Chondrocyte (in vitro differentiated cells): ENCODE results near the gene SLC29A3. TPM values are rescaled to one million over a fixed set of nuclear protein-coding genes. Genes with fewer than 3 reads are reported as not detected.

Source experiments
- DNase-seq: peaks from one replicate; pipeline ENCODE4 v3.0.0; 2021; ENCODE audit warnings: mixed read lengths, low spot score
- H3K27ac Mint-ChIP-seq: one replicate; pipeline ENCODE4 v1.8.0; 2021; ENCODE audit warnings: mild to moderate bottlenecking, moderate library complexity, mixed read lengths; ENCODE audit not compliant: unreplicated experiment
- H3K27me3 Mint-ChIP-seq: 2 replicates; pipeline ENCODE4 v1.8.0; 2021; ENCODE audit warnings: low read depth, mixed read lengths
- H3K36me3 Mint-ChIP-seq: 2 replicates; pipeline ENCODE4 v1.8.0; 2021; ENCODE audit warnings: low read depth, mixed read lengths
- H3K4me1 Mint-ChIP-seq: 2 replicates; pipeline ENCODE4 v1.8.0; 2021; ENCODE audit warnings: low read depth, mild to moderate bottlenecking, mixed read lengths
- H3K4me3 Mint-ChIP-seq: one replicate; pipeline ENCODE4 v1.8.0; 2021; ENCODE audit warnings: mild to moderate bottlenecking, moderate library complexity, mixed read lengths; ENCODE audit not compliant: unreplicated experiment
- H3K9me3 Mint-ChIP-seq: 2 replicates; pipeline ENCODE4 v1.8.0; 2021; ENCODE audit warnings: low read depth, mixed read lengths
- total RNA-seq: library from RNA; stranded (reverse); gene quantifications from 3 replicates; pipeline ENCODE4 v1.2.1, GENCODE V29; 2021
- TF ChIP-seq, protein P1 (sequence below): fragments of 200-600 bp; sonication (generic); IDR thresholded peaks from 2 replicates; pipeline ENCODE4 v1.5.0; 2021; ENCODE audit warnings: antibody characterized with exemption, mild to moderate bottlenecking, moderate library complexity

The SLC29A3 gene
- total RNA-seq, 1 donor from 2014 or later, result 3.8 TPM

DNA sequence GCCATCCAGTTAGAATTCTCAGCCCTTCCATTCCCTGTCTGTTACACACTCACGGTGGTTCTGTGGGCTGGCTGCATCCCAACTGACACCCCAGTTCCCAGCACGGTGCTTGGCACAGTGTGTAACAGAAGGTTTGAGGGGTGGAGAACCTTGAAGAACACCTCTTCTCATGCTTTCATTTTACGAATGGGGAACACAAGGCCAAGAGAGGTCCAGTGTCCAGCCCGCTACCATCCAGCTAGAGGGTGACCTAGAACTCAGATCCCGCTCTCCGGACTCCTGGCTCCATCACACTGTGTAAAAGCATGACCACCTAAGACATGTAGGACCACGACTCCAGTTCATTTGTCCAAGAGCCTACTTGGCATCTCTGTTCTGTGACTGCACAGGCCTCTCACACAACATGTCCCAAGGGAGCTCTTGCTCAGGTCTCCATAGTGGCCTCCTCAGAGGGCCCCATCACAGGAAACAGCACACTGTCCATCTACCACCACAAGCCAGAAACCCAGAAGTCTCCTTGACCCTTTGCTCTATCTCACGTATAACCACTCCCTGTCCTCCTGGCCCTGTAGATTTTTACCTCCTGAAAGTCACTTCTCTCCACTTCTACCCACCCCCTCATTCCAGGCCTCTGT is 74.9 kb downstream of the SLC29A3 start:
- H3K27me3 Mint-ChIP-seq, result peaks cover 72% of the 10 kb centered on the region
- no peaks in the 10 kb centered on the region for H3K36me3 Mint-ChIP-seq
- no peak overlapping the region for H3K4me3 Mint-ChIP-seq
- H3K27ac Mint-ChIP-seq, result no peak overlapping the region
- TF ChIP-seq, protein P1, sequence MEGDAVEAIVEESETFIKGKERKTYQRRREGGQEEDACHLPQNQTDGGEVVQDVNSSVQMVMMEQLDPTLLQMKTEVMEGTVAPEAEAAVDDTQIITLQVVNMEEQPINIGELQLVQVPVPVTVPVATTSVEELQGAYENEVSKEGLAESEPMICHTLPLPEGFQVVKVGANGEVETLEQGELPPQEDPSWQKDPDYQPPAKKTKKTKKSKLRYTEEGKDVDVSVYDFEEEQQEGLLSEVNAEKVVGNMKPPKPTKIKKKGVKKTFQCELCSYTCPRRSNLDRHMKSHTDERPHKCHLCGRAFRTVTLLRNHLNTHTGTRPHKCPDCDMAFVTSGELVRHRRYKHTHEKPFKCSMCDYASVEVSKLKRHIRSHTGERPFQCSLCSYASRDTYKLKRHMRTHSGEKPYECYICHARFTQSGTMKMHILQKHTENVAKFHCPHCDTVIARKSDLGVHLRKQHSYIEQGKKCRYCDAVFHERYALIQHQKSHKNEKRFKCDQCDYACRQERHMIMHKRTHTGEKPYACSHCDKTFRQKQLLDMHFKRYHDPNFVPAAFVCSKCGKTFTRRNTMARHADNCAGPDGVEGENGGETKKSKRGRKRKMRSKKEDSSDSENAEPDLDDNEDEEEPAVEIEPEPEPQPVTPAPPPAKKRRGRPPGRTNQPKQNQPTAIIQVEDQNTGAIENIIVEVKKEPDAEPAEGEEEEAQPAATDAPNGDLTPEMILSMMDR, result no peak
- H3K9me3 Mint-ChIP-seq, result no peaks in the 10 kb centered on the region
- H3K4me1 Mint-ChIP-seq, result peaks cover 6% of the 10 kb centered on the region
- no peak for DNase-seq

DNA sequence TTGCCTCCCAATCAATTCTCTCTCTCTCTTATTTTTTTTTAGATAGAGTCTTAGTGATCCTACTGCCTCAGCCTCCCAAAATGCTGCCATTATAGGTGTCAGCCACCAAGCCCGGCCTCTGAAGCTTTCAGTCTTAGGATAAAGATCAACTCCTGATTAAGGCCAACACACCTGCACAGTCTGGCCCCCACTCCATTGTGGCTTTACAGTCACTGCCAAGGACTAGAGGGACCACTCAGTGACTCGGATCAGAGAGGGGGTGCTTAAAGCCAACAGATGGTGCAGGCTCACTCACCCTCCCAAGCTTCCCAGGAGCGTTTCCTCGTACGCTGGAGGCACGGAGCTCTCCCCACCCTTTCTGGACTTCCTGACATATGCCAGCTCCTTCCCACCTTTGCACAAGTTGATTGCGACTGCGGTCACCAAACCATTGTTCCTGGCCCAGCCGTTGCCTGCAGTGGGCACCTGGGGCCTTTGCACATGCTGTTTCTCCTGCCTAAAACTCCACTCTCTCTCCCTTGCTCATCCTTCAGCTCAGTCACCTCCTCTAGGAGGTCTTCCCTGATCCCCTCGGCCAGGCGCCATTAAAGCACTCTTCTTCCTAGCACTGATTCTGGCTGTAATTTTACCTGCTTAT is 76.0 kb downstream of the SLC29A3 start:
- TF ChIP-seq, protein P1, result no peak
- H3K27me3 Mint-ChIP-seq, result peaks cover 73% of the 10 kb centered on the region
- H3K4me3 Mint-ChIP-seq, result no peak overlapping the region
- DNase-seq, result no peak
- H3K4me1 Mint-ChIP-seq, result peaks cover 6% of the 10 kb centered on the region
- no peaks in the 10 kb centered on the region for H3K9me3 Mint-ChIP-seq
- H3K36me3 Mint-ChIP-seq, result no peaks in the 10 kb centered on the region
- no peak overlapping the region for H3K27ac Mint-ChIP-seq

DNA sequence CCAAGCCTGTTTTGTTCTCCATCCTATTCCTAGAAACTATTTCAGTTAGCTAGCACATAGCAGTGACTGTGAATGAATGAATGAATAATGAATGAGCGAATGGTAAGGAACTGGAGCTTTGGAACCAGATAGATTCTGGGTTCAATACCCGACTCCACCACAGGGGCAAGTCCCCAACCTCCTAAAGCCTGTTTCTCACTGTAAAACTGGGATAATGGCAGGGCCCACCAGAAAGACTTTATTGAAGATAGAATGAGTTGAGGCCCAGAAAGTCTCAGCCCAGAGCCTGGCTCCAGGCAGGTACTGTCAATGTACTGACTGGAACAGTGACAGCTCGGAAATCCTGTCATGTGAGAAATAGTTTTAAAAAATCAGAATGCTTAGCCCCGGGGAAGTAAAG is 76.6 kb downstream of the SLC29A3 start:
- H3K4me1 Mint-ChIP-seq, result peaks cover 6% of the 10 kb centered on the region
- no peak overlapping the region for H3K27ac Mint-ChIP-seq
- TF ChIP-seq, protein P1, result no peak
- H3K36me3 Mint-ChIP-seq, result no peaks in the 10 kb centered on the region
- peaks cover 73% of the 10 kb centered on the region for H3K27me3 Mint-ChIP-seq
- no peaks in the 10 kb centered on the region for H3K9me3 Mint-ChIP-seq
- no peak for DNase-seq
- peak overlapping the region; percentile 5 for H3K4me3 Mint-ChIP-seq

DNA sequence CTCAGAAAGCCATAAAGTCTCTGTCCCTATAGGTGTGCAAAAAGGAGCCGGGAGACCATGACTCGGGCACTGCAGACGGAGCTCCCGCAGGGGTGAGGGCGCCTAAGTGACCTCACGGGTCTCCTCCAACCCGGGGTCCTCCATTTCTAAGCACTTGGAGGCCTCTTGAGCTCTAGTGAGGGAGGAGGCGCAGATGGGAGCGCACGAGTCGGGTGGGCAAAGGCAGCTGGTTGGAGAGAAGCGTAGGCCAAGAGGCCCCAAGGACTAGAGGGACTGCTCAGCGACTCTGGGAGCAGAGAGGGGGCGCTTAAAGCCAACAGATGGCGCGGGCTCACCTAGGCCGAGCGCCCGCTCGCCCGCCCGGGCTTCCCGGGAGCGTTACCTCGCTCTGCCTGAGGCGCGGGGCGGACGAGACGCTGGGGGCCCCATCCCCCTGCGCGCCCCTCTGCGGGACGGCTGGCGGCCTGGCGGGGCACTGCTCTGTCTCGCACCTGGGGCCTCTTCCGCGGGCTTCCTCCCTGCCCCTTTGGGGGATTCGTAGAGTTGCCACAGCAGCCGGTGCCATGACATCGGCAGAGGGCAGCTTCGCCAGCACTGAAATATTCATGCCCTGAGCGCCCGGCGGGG is 77.1 kb downstream of the SLC29A3 start:
- Mint-ChIP-seq H3K27ac (no peak overlapping the region), H3K4me3 (peak overlapping the region; percentile 17), H3K9me3 (no peaks in the 10 kb centered on the region), H3K36me3 (no peaks in the 10 kb centered on the region), H3K27me3 (peaks cover 71% of the 10 kb centered on the region), H3K4me1 (peaks cover 6% of the 10 kb centered on the region)
- no peak for DNase-seq
- TF ChIP-seq, protein P1, result peak; percentile 74

DNA sequence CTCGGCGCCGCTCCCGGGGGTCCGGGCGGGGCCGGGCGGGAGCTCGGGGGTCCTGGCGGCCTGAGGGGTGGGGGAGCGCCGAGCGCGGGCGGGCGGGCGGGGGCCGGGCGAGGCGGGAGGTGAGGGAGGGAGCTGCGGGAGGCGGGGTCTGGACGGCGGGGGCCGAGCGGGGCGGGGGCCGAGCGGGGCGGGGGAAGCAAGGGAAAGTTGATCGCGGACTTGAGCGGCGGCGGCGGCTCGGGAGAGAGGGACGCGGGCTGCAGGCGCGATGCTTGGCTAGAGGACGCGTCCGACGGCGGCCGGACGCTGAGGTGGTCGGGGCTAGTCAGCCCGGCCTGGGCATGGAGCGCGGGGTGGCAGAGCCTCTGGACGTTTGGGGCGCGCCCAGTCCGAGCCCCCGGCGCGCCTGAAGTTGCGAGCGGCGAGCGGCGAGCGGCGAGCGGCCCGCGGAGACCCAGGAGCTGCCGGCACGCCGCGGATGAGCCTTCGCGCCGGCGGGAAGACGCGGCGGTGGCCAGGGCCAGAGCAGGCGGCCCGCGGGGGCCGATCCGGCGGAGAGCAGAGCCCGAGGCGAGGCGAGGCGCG is 77.7 kb downstream of the SLC29A3 start, which contains the start of gene CDH23:
CDH23 (plus strand) TSS at position 210 of the 585 bp plus-strand sequence. CDS start 42,912 bp downstream, outside the sequence.
- Mint-ChIP-seq H3K9me3 (no peaks in the 10 kb centered on the region), H3K36me3 (no peaks in the 10 kb centered on the region), H3K4me3 (peak within 1 kb of the TSS; percentile 53), H3K27me3 (peaks cover 71% of the 10 kb centered on the region), H3K4me1 (peaks cover 6% of the 10 kb centered on the region), H3K27ac (no peak within 1 kb of the TSS)
- TF ChIP-seq, protein P1, result no peak
- DNase-seq, result no peak
